ENCODE measurements around the gene EMCN. TPM values are rescaled to one million over a fixed set of nuclear protein-coding genes. Genes with fewer than 3 reads are reported as not detected.
A peak's percentile ranks its signal among the peaks of the same experiment; 100 is the strongest.

Gene EMCN
- total and polyA plus RNA-seq, 2 donors (not counting 1 experiment from before 2014, with no cell fraction given) = not detected

DNA sequence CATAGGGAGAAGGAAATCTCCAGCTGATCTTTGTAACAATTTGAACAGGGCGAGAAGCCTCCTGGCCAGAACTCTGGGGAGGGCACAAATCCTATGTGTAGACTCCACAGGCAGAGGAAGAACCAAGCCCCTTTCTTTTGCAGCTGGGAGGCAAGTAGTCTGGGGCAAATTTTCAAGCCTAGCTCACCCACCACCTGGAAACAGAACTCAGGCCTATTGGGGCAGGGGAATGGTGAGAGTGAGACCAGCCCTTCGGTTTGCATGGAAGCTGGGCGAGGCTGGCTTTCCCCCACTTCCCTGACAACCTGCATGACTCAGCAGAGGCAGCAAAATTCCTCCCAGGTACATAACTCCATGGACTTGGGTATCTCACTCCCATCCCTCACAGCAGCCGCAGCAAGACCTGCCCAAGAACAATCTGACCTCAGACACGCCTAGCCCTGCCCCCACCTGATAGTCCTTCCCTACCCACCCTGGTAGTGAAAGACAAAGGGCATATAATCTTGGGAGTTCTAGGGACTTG is 138.2 kb downstream of the EMCN start:
- no peaks in the 10 kb centered on the region for H3K79me2 ChIP-seq (ENCODE audit: control insufficient read depth, insufficient read depth, low read length)
- H4K20me1 ChIP-seq (ENCODE audit: control insufficient read depth, extremely low read depth, insufficient read depth, low read length) = no peaks in the 10 kb centered on the region
- H3K36me3 ChIP-seq (ENCODE audit: control insufficient read depth, insufficient read depth, low read length) = no peaks in the 10 kb centered on the region
- H2AFZ ChIP-seq (ENCODE audit: low read length) = no peak overlapping the region
- no peak for TF ChIP-seq EZH2 (IDR thresholded peaks at IDR 0.05; ENCODE audit: low read length, missing control alignments)
- TF ChIP-seq, protein P1, sequence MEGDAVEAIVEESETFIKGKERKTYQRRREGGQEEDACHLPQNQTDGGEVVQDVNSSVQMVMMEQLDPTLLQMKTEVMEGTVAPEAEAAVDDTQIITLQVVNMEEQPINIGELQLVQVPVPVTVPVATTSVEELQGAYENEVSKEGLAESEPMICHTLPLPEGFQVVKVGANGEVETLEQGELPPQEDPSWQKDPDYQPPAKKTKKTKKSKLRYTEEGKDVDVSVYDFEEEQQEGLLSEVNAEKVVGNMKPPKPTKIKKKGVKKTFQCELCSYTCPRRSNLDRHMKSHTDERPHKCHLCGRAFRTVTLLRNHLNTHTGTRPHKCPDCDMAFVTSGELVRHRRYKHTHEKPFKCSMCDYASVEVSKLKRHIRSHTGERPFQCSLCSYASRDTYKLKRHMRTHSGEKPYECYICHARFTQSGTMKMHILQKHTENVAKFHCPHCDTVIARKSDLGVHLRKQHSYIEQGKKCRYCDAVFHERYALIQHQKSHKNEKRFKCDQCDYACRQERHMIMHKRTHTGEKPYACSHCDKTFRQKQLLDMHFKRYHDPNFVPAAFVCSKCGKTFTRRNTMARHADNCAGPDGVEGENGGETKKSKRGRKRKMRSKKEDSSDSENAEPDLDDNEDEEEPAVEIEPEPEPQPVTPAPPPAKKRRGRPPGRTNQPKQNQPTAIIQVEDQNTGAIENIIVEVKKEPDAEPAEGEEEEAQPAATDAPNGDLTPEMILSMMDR (conservative IDR thresholded peaks at IDR 0.05 in 1 of 2, IDR thresholded peaks at IDR 0.05 in 1 of 2; ENCODE audit: low read depth in 1 of 2, low read length in 2 of 2) = no peak
- H3K4me1 ChIP-seq (ENCODE audit: control insufficient read depth, extremely low read depth, insufficient read depth, low read length) = no peaks in the 10 kb centered on the region
- DNase-seq (ENCODE audit: low read depth in 2 of 2) = no peak
- no peaks in the 10 kb centered on the region for H3K27me3 ChIP-seq (ENCODE audit: control insufficient read depth, insufficient read depth, low read length)
- H3K27ac ChIP-seq (ENCODE audit: insufficient read depth, low read length) = no peak overlapping the region
- H3K4me2 ChIP-seq (ENCODE audit: extremely low read depth, insufficient read depth, low read length) = no peak overlapping the region
- no peak overlapping the region for H3K9ac ChIP-seq (ENCODE audit: insufficient read depth, low read length)
- H3K9me3 ChIP-seq (ENCODE audit: control insufficient read depth, insufficient read depth, low read depth, low read length) = no peaks in the 10 kb centered on the region
- H3K4me3 ChIP-seq (replicated peaks in 1 of 4; ENCODE audit: control extremely low read depth in 1 of 4, insufficient read depth in 1 of 4, low read depth in 3 of 4, low read length in 4 of 4) = no peak overlapping the region

DNA sequence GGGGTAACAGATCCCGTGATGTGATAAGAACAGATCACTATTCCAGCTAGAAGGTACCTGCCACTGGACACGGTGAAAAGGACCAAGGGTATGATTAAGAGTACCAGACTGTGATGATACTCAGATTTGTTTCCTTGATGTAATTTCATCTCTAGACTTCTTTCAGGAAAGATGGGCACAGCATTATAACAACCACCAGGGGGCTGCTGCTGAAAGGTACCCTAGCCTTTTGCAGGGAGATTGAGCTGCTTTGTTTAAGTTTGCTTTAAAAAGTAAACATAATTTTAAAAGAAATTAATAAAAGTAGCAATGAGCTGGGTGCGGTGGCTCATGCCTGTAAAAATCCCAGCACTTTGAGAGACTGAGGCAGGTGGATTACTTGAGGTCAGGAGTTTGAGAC is 145.4 kb downstream of the EMCN start:
- TF ChIP-seq EZH2 (IDR thresholded peaks at IDR 0.05; ENCODE audit: low read length, missing control alignments) = no peak
- TF ChIP-seq, protein P1 (conservative IDR thresholded peaks at IDR 0.05 in 1 of 2, IDR thresholded peaks at IDR 0.05 in 1 of 2; ENCODE audit: low read depth in 1 of 2, low read length in 2 of 2) = peak; percentile 26 to 52
- H3K9me3 ChIP-seq (ENCODE audit: control insufficient read depth, insufficient read depth, low read depth, low read length) = no peaks in the 10 kb centered on the region
- H3K36me3 ChIP-seq (ENCODE audit: control insufficient read depth, insufficient read depth, low read length) = no peaks in the 10 kb centered on the region
- no peak overlapping the region for H3K9ac ChIP-seq (ENCODE audit: insufficient read depth, low read length)
- no peak overlapping the region for H3K4me2 ChIP-seq (ENCODE audit: extremely low read depth, insufficient read depth, low read length)
- no peaks in the 10 kb centered on the region for H3K27me3 ChIP-seq (ENCODE audit: control insufficient read depth, insufficient read depth, low read length)
- H3K4me3 ChIP-seq (replicated peaks in 1 of 4; ENCODE audit: control extremely low read depth in 1 of 4, insufficient read depth in 1 of 4, low read depth in 3 of 4, low read length in 4 of 4) = no peak overlapping the region
- H3K27ac ChIP-seq (ENCODE audit: insufficient read depth, low read length) = no peak overlapping the region
- DNase-seq (ENCODE audit: low read depth in 2 of 2) = no peak
- H3K4me1 ChIP-seq (ENCODE audit: control insufficient read depth, extremely low read depth, insufficient read depth, low read length) = no peaks in the 10 kb centered on the region
- H2AFZ ChIP-seq (ENCODE audit: low read length) = no peak overlapping the region
- no peaks in the 10 kb centered on the region for H3K79me2 ChIP-seq (ENCODE audit: control insufficient read depth, insufficient read depth, low read length)
- H4K20me1 ChIP-seq (ENCODE audit: control insufficient read depth, extremely low read depth, insufficient read depth, low read length) = no peaks in the 10 kb centered on the region

DNA sequence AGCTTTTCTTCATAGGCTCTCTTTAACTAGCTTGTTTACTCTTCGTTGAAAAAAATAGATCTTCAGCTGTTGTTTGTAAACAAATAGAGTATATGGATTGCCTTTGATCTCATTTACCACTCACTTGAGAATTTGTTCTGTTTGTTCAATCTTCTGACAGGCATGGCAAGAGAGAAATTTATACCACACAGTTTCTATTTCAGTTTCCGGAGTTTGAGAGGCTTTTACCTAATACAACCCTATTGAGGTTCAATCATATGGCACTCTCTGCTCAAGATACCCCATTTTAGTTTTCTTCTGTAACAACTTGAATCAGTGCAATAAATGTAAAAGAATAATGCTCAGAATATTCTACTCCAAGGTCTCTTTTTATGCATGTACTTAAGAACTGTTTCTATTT is 148.0 kb downstream of the EMCN start:
- no peaks in the 10 kb centered on the region for H3K9me3 ChIP-seq (ENCODE audit: control insufficient read depth, insufficient read depth, low read depth, low read length)
- no peak overlapping the region for H3K9ac ChIP-seq (ENCODE audit: insufficient read depth, low read length)
- no peaks in the 10 kb centered on the region for H3K36me3 ChIP-seq (ENCODE audit: control insufficient read depth, insufficient read depth, low read length)
- no peaks in the 10 kb centered on the region for H3K27me3 ChIP-seq (ENCODE audit: control insufficient read depth, insufficient read depth, low read length)
- H3K27ac ChIP-seq (ENCODE audit: insufficient read depth, low read length) = no peak overlapping the region
- H4K20me1 ChIP-seq (ENCODE audit: control insufficient read depth, extremely low read depth, insufficient read depth, low read length) = no peaks in the 10 kb centered on the region
- H3K4me1 ChIP-seq (ENCODE audit: control insufficient read depth, extremely low read depth, insufficient read depth, low read length) = no peaks in the 10 kb centered on the region
- no peak overlapping the region for H2AFZ ChIP-seq (ENCODE audit: low read length)
- no peaks in the 10 kb centered on the region for H3K79me2 ChIP-seq (ENCODE audit: control insufficient read depth, insufficient read depth, low read length)
- DNase-seq (ENCODE audit: low read depth in 2 of 2) = no peak
- no peak for TF ChIP-seq EZH2 (IDR thresholded peaks at IDR 0.05; ENCODE audit: low read length, missing control alignments)
- TF ChIP-seq, protein P1 (conservative IDR thresholded peaks at IDR 0.05 in 1 of 2, IDR thresholded peaks at IDR 0.05 in 1 of 2; ENCODE audit: low read depth in 1 of 2, low read length in 2 of 2) = no peak
- no peak overlapping the region for H3K4me3 ChIP-seq (replicated peaks in 1 of 4; ENCODE audit: control extremely low read depth in 1 of 4, insufficient read depth in 1 of 4, low read depth in 3 of 4, low read length in 4 of 4)
- no peak overlapping the region for H3K4me2 ChIP-seq (ENCODE audit: extremely low read depth, insufficient read depth, low read length)
